IMR-90 (cell line): ENCODE data around the gene TBXT. TPM values are rescaled to one million over a fixed set of nuclear protein-coding genes. Genes with fewer than 3 reads are reported as not detected.

ENCODE experiments used
- ATAC-seq: fragments of 200-7000 bp; cut with Tn5 transposase; 2 replicates; pipeline ENCODE4 v1.9.1; 2020; ENCODE audit warnings: low read depth, mild to moderate bottlenecking, moderate library complexity
- BruUV-seq: library from RNA; stranded (reverse); fragments of 400-500 nt; replicated peaks from 2 replicates; lab custom pipeline; 2021; lab: Mats Ljungman, UMichigan
- CTCF ChIA-PET: fragments of 300-600 bp; formaldehyde crosslinking; extraction: SDS; loops from one replicate; lab custom pipeline; 2021; ENCODE audit warnings: antibody characterized with exemption; lab: Yijun Ruan, JAX
- POLR2A ChIA-PET: fragments of 300-600 bp; sonication (Branson Sonifier 250); formaldehyde crosslinking; loops from one replicate; lab custom pipeline; 2022; ENCODE audit warnings: antibody characterized with exemption; ENCODE audit not compliant: unreplicated experiment; lab: Charles Lee
- DNase-seq: peaks from one replicate; pipeline ENCODE4 v3.0.0; 2013
- H2AFZ ChIP-seq: replicated peaks from 2 replicates; pipeline ENCODE3; 2013; ENCODE audit warnings: low read length, mild to moderate bottlenecking; ENCODE audit not compliant: poor library complexity
- H2AK5ac ChIP-seq: 2 replicates; pipeline ENCODE4 v1.6.1; 2013; ENCODE audit warnings: low read depth, low read length, inconsistent platforms
- H2AK9ac ChIP-seq: replicated peaks from 2 replicates; pipeline ENCODE3; 2013; ENCODE audit warnings: mild to moderate bottlenecking, low read depth, low read length, moderate library complexity; ENCODE audit not compliant: poor library complexity
- H2BK120ac ChIP-seq: 2 replicates; pipeline ENCODE4 v1.6.1; 2013; ENCODE audit warnings: low read depth, low read length, inconsistent platforms
- H2BK15ac ChIP-seq: 3 replicates; pipeline ENCODE4 v1.6.1; 2013; ENCODE audit warnings: low read depth, low read length, inconsistent platforms
- H2BK20ac ChIP-seq: 2 replicates; pipeline ENCODE4 v1.6.1; 2013; ENCODE audit warnings: low read depth, mild to moderate bottlenecking, inconsistent platforms, low read length, moderate library complexity
- H2BK5ac ChIP-seq: 2 replicates; pipeline ENCODE4 v1.6.1; 2013; ENCODE audit warnings: mild to moderate bottlenecking, low read depth, low read length, inconsistent platforms; ENCODE audit not compliant: poor library complexity, severe bottlenecking
- H3K14ac ChIP-seq: replicated peaks from 2 replicates; pipeline ENCODE4 v1.6.1; 2013; ENCODE audit warnings: low read depth, low read length, inconsistent platforms
- H3K18ac ChIP-seq: 2 replicates; pipeline ENCODE4 v1.6.1; 2013; ENCODE audit warnings: low read depth, low read length, control low read depth
- H3K23ac ChIP-seq: 2 replicates; pipeline ENCODE4 v1.6.1; 2013; ENCODE audit warnings: low read depth, low read length, inconsistent platforms
- H3K27ac ChIP-seq: 2 replicates; pipeline ENCODE4 v1.5.1; 2013; ENCODE audit warnings: mild to moderate bottlenecking, control low read depth, low read length; ENCODE audit not compliant: insufficient read depth
- H3K27me3 ChIP-seq: 2 replicates; pipeline ENCODE4 v1.6.1; 2013; ENCODE audit warnings: low read length; ENCODE audit not compliant: control insufficient read depth, insufficient read depth
- H3K36me3 ChIP-seq: 2 replicates; pipeline ENCODE4 v1.6.1; 2013; ENCODE audit warnings: low read length, mixed read lengths; ENCODE audit not compliant: control insufficient read depth, insufficient read depth
- H3K4ac ChIP-seq: 2 replicates; pipeline ENCODE4 v1.6.1; 2013; ENCODE audit warnings: low read depth, low read length, inconsistent platforms
- H3K4me1 ChIP-seq: 2 replicates; pipeline ENCODE4 v1.6.1; 2013; ENCODE audit warnings: low read length, mixed read lengths; ENCODE audit not compliant: control insufficient read depth, insufficient read depth
- H3K4me2 ChIP-seq: 2 replicates; pipeline ENCODE4 v1.6.1; 2013; ENCODE audit warnings: low read depth, mild to moderate bottlenecking, control low read depth, low read length, moderate library complexity
- H3K4me3 ChIP-seq: 2 replicates; pipeline ENCODE4 v1.5.1; 2013; ENCODE audit warnings: low read depth, mild to moderate bottlenecking, control low read depth, low read length, moderate library complexity; ENCODE audit not compliant: insufficient read depth
- H3K56ac ChIP-seq: 2 replicates; pipeline ENCODE4 v1.6.1; 2013; ENCODE audit warnings: low read length, inconsistent platforms; ENCODE audit not compliant: insufficient read depth; ENCODE audit errors: extremely low read depth
- H3K79me1 ChIP-seq, 2 experiments: 2 replicates each; pipeline ENCODE4 v1.6.1; 2013; ENCODE audit warnings: low read length in 2 of 2, inconsistent platforms in 1 of 2, low read depth in 1 of 2
- H3K9ac ChIP-seq: 2 replicates; pipeline ENCODE4 v1.6.1; 2013; ENCODE audit warnings: low read depth, low read length, control low read depth
- H3K9me1 ChIP-seq: 2 replicates; pipeline ENCODE4 v1.6.1; 2013; ENCODE audit warnings: low read length, inconsistent platforms; ENCODE audit not compliant: insufficient read depth
- H3K9me3 ChIP-seq: 2 replicates; pipeline ENCODE4 v1.6.1; 2013; ENCODE audit warnings: low read length; ENCODE audit not compliant: control insufficient read depth, insufficient read depth
- H4K20me1 ChIP-seq: 2 replicates; pipeline ENCODE4 v1.6.1; 2013; ENCODE audit warnings: low read length, inconsistent platforms; ENCODE audit not compliant: insufficient read depth
- H4K5ac ChIP-seq: 2 replicates; pipeline ENCODE4 v1.6.1; 2013; ENCODE audit warnings: mild to moderate bottlenecking, low read depth, low read length, control low read depth
- H4K8ac ChIP-seq, 2 experiments: 2 replicates each; pipeline ENCODE4 v1.6.1; 2013; ENCODE audit warnings: low read depth in 2 of 2, low read length in 2 of 2, control low read depth in 1 of 2, inconsistent platforms in 1 of 2
- H4K91ac ChIP-seq: 2 replicates; pipeline ENCODE4 v1.6.1; 2013; ENCODE audit warnings: low read depth, low read length, inconsistent platforms; ENCODE audit not compliant: insufficient read depth
- MAFK ChIP-seq: IDR thresholded peaks from 2 replicates; pipeline ENCODE4 v1.6.1; 2012; ENCODE audit warnings: low read depth, low read length, improper control_type of control experiment
- MAZ ChIP-seq: IDR thresholded peaks from 2 replicates; pipeline ENCODE4 v1.6.1; 2012; ENCODE audit warnings: low read depth, mild to moderate bottlenecking, low read length, improper control_type of control experiment, moderate library complexity, borderline replicate concordance
- MXI1 ChIP-seq: IDR thresholded peaks from 2 replicates; pipeline ENCODE4 v1.6.1; 2012; ENCODE audit warnings: low read depth, mild to moderate bottlenecking, low read length, moderate library complexity, borderline replicate concordance
- RCOR1 ChIP-seq: IDR thresholded peaks from 2 replicates; pipeline ENCODE4 v1.6.1; 2012; ENCODE audit warnings: mild to moderate bottlenecking, low read length, improper control_type of control experiment; ENCODE audit not compliant: insufficient replicate concordance
- RFX5 ChIP-seq: IDR thresholded peaks from 2 replicates; pipeline ENCODE4 v1.8.0; 2012; ENCODE audit warnings: low read depth, mild to moderate bottlenecking, low read length, moderate library complexity
- SMC3 ChIP-seq: fragments of 150-350 bp; IDR thresholded peaks from 2 replicates; pipeline ENCODE4 v1.6.1; 2016; ENCODE audit warnings: low read depth, mild to moderate bottlenecking, antibody characterized with exemption, low read length, moderate library complexity
- WGBS, 2 experiments: methylation state at CpG; one replicate each; pipeline versions ENCODE4 v1.1.5 to v1.1.7; 2013; ENCODE audit warnings: missing lambda C conversion rate in 2 of 2; ENCODE audit not compliant: insufficient read length in 1 of 2; ENCODE audit errors: extremely low coverage in 2 of 2; 5-methylcytosine and 5-hydroxymethylcytosine counted together
- dilution Hi-C: fragments of 300-500 bp; cut with HindIII; formaldehyde crosslinking; loops from one replicate; pipeline ENCODE4 v1.14.3; 2018; ENCODE audit warnings: low sequenced_read_pairs; ENCODE audit not compliant: unreplicated experiment
- in situ Hi-C: fragments of 300-500 bp; cut with MboI; formaldehyde crosslinking; loops from 3 replicates; pipeline ENCODE4 v1.14.3; 2019; ENCODE audit warnings: low sequenced_read_pairs, inconsistent platforms, mixed read lengths
- intact Hi-C: fragments of 100-400 bp; cut with micrococcal nuclease; formaldehyde crosslinking; loops from 2 replicates; pipeline ENCODE4 v1.10.0; 2022
- polyA plus RNA-seq, 3 experiments: library from polyadenylated mRNA; depleted of rRNA; stranded (reverse); fragments of >200 nt; gene quantifications; 2 replicates each; pipeline ENCODE4 v1.2.3, GENCODE V29; 2012; ENCODE audit warnings: low replicate concordance in 1 of 3
- total RNA-seq: library from RNA; depleted of rRNA; stranded (reverse); fragments of >200 nt; gene quantifications from 2 replicates; pipeline ENCODE4 v1.2.3, GENCODE V29; 2012
- TF ChIP-seq, protein P1 (sequence below): conservative IDR thresholded peaks from 2 replicates; pipeline ENCODE4 v1.5.1; 2012; ENCODE audit warnings: mild to moderate bottlenecking, low read depth, low read length, improper control_type of control experiment
- TF ChIP-seq, protein P2 (sequence below): fragments of 150-350 bp; IDR thresholded peaks from 2 replicates; pipeline ENCODE4 v1.6.1; 2016; ENCODE audit warnings: low read depth, mild to moderate bottlenecking, low read length, moderate library complexity, borderline replicate concordance

TBXT gene
- total and polyA plus RNA-seq, 2 of the 4 experiments (the other 2 are of a cell fraction), result not detected

DNA sequence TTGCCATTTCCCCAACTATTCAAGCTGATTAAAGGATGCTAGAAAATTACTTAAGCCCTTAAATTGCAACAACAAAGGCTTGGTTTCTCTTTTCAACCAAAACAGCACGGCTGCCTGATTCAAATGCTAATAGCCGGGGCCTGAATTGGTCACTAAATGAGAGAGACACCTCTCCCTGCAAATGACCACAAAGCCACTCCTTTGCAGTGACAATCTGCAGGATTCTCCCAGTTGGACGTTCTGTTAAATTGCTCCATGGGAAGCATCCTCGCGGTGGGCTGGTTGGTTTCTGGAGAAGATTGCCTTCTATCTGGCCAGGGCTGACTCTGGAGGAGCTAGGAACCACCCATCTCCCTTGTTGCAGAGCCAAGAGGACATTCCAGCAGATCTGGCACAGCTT lies 29.7 kb upstream of the TBXT start:
- H3K18ac ChIP-seq, result no peak overlapping the region
- H3K9me3 ChIP-seq, result no peaks in the 10 kb centered on the region
- H3K79me1 ChIP-seq, result no peaks in the 10 kb centered on the region
- H3K27me3 ChIP-seq, result peaks cover 17% of the 10 kb centered on the region
- H4K8ac ChIP-seq, result no peak overlapping the region
- no peak for DNase-seq
- H3K27ac ChIP-seq, result no peak overlapping the region
- H2AK5ac ChIP-seq, result no peak overlapping the region
- H2AK9ac ChIP-seq, result no peak overlapping the region
- no peak overlapping the region for H3K4me3 ChIP-seq
- dilution Hi-C loops (no loop called here), in situ Hi-C loops (no loop called here), intact Hi-C loops (no loop called here)
- no peak overlapping the region for H3K9ac ChIP-seq
- H3K4me1 ChIP-seq, result no peaks in the 10 kb centered on the region
- H2AFZ ChIP-seq, result no peak overlapping the region
- no peak overlapping the region for H2BK20ac ChIP-seq
- H2BK5ac ChIP-seq, result no peak overlapping the region
- H3K36me3 ChIP-seq, result no peaks in the 10 kb centered on the region
- no peak for ATAC-seq
- ChIA-PET CTCF (no interaction called here), POLR2A (no interaction called here)
- H3K14ac ChIP-seq, result no peak overlapping the region
- no TSS peak for BruUV-seq
- H3K4me2 ChIP-seq, result no peak overlapping the region
- no peak overlapping the region for H4K5ac ChIP-seq
- no peaks in the 10 kb centered on the region for H4K20me1 ChIP-seq
- no peak overlapping the region for H3K56ac ChIP-seq
- no CpG with 5 or more reads among the region's 5 CpGs for WGBS, 2 experiments
- TF ChIP-seq RFX5 (no peak), MXI1 (no peak), SMC3 (no peak), MAFK (no peak), MAZ (no peak), RCOR1 (no peak)
- TF ChIP-seq, protein P1, sequence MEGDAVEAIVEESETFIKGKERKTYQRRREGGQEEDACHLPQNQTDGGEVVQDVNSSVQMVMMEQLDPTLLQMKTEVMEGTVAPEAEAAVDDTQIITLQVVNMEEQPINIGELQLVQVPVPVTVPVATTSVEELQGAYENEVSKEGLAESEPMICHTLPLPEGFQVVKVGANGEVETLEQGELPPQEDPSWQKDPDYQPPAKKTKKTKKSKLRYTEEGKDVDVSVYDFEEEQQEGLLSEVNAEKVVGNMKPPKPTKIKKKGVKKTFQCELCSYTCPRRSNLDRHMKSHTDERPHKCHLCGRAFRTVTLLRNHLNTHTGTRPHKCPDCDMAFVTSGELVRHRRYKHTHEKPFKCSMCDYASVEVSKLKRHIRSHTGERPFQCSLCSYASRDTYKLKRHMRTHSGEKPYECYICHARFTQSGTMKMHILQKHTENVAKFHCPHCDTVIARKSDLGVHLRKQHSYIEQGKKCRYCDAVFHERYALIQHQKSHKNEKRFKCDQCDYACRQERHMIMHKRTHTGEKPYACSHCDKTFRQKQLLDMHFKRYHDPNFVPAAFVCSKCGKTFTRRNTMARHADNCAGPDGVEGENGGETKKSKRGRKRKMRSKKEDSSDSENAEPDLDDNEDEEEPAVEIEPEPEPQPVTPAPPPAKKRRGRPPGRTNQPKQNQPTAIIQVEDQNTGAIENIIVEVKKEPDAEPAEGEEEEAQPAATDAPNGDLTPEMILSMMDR, result no peak
- TF ChIP-seq, protein P2, sequence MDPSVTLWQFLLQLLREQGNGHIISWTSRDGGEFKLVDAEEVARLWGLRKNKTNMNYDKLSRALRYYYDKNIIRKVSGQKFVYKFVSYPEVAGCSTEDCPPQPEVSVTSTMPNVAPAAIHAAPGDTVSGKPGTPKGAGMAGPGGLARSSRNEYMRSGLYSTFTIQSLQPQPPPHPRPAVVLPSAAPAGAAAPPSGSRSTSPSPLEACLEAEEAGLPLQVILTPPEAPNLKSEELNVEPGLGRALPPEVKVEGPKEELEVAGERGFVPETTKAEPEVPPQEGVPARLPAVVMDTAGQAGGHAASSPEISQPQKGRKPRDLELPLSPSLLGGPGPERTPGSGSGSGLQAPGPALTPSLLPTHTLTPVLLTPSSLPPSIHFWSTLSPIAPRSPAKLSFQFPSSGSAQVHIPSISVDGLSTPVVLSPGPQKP, result no peak
- H3K4ac ChIP-seq, result no peak overlapping the region
- H2BK120ac ChIP-seq, result no peak overlapping the region
- no peaks in the 10 kb centered on the region for H3K9me1 ChIP-seq
- no peak overlapping the region for H4K91ac ChIP-seq
- H2BK15ac ChIP-seq, result no peak overlapping the region
- no peak overlapping the region for H3K23ac ChIP-seq
